Activated CD8-positive, alpha-beta memory T cell treated with anti-CD3 and anti-CD28 coated beads, Interleukin-2, amount 50 U/mL, for 1 hour (primary cell): ENCODE results near the gene PHF3.

Experiments used
- DNase-seq: peaks from one replicate; pipeline ENCODE4 v3.0.0-alpha.2; 2020; ENCODE audit errors: extremely low read depth

Gene PHF3

DNA sequence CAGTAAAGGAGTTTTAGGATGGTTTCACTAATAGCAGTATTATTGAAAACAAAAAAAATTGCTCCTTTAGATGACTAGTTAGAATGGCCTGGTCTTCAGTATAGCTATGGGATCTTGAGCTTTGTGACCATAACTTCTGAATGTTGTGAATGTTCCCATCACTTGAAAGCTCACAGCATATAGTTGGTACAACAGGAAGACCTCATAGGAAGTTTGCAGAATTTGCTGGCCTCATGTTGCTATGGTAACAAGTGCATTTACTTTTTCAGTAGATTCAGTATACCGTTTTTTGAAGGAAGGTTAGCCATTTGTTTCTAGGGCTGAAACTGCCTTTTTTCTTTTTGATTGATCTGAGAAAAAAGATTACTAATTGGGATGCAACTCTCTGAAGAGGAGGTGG lies 8.3 kb downstream of the PHF3 start:
- no peak for DNase-seq

DNA sequence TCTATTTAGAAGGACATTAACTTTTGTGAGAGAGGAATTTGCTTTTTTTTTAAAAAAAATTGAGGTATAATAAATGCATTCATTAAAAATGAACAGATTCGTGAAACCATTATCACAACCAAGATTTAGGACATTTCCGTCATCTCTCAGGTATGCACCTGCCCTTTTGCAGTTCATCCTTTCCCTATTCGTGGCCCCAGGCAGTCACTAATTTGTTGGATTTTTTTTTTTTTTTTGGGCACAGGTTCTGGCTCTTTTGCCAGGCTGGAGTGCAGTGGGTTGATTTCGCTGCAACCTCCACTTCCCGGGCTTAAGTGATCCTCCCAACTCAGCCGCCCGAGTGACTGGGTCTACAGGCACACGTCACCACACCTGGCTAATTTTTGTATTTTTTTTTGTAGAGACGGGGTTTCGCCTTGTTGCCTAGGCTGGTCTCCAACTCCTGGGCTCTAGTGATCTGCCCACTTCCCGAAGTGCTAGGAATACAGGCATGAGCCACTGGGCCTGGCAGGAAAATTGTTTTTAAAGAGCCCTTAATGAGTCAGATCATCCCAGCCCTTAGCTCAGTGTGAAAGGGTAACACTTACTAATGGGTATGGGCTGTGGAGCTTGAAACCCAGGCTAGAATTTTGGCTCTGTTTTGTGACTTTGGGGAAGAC lies 9.2 kb downstream of the PHF3 start:
- DNase-seq = no peak

DNA sequence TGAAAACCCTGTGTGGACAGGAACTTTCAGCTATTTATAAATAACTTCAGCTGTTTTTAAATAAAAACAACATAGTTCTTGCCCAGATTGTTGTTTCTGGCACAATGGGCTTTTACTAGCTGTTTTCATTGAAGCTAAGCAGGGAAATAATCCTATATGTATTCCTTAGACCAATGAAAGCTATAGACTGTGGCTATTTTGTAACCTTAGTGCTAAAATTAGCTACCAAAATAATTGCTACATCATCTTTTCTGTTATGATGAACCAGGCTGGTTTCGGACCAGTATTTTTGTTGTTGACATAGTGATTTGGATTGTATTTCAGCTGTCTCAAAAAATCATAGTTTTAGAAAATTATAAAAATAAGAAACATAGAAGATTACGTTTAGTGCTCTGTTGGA lies 13.7 kb downstream of the PHF3 start:
- DNase-seq = no peak

- DNase-seq = no peak
Observed at GRCh38 chr6:63649847-63650265, 14.3 kb downstream of the PHF3 start.

DNA sequence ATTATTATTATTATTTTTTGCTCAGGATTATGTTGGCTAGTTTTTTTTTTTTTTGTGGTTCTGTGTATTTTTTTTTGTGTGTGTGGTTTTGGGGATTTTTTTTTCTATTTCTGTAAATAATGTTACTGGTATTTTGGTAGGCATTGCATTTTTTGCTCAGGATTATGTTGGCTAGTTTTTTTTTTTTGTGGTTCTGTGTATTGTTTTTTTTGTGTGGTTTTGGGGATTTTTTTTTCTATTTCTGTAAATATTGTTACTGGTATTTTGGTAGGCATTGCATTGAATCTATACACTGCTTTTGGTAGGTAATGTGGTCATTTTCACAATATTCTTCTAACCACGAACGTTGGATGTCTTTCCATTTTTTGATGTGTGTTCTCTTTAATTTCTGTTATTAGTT lies 17.4 kb downstream of the PHF3 start:
- DNase-seq = no peak

DNA sequence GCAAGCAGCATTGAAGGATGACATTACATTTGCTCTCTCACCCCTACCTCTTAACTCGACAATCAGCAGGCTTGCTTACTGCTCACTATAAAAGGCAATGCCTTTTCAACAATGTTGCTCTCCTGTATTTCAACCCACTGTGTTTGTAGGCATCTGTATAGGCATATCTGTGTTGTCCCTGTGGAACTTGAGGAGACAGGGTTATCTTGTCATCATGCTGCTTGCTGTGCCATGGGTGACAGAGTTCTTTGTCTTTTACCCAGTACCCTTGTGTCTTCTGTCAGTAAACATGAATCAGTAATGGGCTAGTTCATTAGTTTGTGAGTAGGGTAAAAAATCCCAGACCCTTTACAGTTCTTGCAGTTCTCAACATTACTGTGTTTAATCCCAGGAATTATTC lies 25.2 kb downstream of the PHF3 start:
- DNase-seq = no peak

DNA sequence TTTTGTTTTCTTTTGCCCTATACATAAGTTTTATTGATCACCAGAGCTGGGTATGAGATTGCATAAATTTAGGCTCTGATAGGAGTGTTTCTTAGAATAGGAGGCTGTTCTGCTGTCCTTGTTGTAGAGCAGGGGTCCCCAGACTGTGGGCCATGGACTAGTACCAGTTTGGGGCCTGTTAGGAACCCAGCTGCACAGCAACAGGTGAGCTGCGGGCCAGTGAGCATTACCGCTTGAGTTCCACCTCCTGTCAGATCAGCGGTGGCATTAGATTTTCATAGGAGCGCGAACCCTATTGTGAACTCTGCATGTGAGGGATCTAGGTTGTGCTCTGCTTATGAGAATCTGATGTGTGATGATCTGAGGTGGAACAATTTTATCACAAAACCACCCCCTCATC lies 26.2 kb downstream of the PHF3 start:
- DNase-seq = no peak

DNA sequence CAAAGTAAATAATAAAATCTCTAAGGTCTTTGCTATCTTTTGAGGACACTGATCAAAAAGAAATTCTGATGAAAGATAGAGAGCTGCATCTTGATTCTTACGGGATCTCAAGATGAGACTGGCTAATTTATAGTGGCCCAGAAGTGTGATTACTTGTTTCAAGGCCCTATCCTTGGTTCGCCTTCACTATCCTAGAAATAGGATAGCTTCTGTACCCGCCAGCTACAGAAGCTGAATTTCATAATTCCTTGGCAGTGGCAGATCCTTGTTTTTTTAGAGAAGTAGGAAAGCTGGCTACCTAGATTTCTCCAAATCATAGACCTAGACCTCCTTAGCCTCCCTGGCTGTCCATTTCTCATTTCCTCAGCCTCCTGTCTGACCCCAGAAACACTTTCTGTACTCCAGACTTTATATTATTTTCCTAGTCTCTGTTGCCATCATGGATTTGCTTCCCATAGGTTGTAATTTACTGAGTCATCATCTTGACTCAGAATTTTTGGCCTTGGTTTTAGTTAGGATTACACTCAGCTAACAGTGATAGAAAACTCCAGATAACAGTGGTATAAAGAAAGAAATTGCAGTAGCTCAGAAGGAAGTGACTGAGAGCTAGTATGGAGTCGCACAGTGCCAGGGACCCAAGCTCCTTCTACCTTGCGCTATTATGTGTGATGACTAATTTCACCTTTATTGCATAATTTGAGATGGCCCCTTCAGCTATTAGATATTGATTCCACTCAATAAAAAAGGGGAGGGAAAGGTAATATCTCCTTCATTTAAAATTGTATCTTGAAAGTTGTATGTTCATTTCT lies 27.7 kb downstream of the PHF3 start:
- no peak for DNase-seq

- DNase-seq = no peak
Observed at GRCh38 chr6:63663956-63664281, 28.3 kb downstream of the PHF3 start.

GRCh38 chr6:63671098-63671754 lies 35.6 kb downstream of the PHF3 start:
- DNase-seq = no peak

DNA sequence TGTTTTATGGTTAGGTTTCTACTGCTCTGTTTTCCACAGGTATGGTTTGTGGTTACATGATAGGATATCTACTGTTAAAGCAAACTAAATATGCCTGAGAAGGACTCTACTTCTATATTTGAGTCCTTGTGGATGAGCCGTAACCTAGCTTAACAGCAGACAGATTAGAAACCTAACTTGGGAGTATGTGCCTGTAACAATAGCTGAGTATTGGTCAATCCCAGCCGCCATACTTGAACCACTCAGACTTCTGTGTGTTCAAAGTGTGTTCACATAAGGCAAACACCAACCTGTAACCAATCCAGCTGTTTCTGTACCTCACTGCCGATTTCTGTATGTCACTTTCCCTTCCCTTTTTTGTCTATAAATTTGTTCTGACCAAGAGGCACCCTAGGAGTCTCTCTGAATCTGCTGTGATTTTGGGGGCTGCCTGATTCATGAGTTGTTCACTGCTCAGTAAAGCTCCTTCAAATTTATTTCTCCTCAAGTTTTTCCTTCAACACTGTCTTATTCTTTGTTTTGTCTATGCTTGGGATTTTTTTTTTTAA lies 37.1 kb downstream of the PHF3 start:
- no peak for DNase-seq

GRCh38 chr6:63673692-63674091 lies 38.1 kb downstream of the PHF3 start:
- DNase-seq = no peak

DNA sequence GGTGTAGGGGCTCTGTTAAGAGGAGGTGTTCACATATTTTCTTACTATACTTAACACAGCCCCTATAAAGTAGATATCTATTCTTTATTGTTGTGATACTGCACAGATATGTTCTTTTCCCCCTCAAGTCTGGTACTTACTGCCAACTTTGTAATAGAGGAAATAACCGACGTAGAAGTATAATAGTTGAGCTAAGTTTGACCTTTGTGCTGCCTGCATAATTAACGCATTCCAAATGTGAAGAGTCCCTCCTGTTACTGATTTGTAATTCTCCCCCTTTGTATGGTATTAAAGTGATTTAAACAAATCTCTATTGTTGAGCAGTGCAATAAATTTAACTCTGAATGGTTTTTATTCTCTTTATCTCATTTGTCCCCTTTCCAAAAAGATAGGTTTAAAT lies 39.0 kb downstream of the PHF3 start:
- DNase-seq = no peak

- DNase-seq = no peak
Observed at GRCh38 chr6:63675138-63675537, 39.5 kb downstream of the PHF3 start.

- no peak for DNase-seq
Observed at GRCh38 chr6:63676412-63677114, 41.0 kb downstream of the PHF3 start.

DNA sequence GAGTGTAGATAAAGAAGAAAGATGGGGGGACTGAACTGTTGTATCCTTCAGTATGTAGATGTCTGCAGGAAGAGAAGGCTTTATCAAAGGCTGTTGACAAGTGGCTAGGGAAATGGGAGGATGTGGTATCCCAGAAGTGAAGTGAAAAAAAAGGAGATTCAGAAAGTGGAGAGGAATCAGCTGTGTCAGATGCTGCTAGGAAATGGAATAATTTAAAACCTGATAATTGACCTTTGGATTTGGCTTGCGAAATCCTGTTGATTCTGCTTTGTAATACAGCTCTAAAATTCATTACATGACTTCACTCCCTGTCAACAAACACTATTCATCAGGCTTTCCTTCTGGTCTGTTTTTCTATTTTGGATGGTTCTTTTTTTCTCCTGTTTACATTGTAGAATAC lies 41.7 kb downstream of the PHF3 start:
- no peak for DNase-seq

- DNase-seq = no peak
Observed at GRCh38 chr6:63683071-63683603, 47.5 kb downstream of the PHF3 start.

DNA sequence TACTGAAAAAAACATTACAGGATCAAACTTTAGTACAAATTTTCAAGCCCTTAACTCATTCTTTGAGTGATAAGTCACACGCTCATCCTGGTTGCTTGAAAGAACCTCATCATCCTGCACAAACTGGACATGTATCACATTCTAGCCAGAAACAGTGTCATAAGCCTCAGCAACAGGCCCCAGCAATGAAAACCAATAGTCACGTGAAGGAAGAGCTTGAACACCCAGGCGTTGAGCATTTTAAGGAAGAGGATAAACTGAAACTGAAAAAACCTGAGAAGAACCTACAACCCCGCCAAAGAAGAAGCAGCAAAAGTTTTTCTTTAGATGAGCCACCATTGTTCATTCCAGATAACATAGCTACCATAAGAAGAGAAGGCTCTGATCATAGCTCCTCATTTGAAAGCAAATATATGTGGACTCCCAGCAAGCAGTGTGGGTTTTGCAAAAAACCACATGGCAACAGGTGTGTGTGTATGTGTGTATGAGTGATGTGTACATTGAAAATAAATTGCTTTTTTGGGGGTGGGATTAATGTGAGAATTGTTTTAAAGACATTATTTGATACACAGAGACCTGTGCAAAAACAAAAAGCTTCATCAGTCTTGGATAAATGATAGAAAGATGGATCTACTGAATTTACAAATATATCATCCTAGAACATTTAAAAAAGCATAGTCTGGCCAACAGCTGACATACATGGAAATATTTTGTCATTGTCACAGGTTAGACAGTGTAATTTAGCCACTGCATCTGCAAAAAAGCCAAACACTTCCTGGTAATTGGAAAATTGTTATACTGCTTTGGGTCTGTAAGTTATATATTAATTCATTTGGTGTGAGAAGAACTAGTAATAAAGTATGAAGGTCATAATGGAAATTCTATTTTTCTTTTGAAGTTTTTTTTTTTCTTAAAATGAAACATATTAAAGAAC lies 50.1 kb downstream of the PHF3 start:
- DNase-seq = no peak

GRCh38 chr6:63689421-63689820 lies 53.8 kb downstream of the PHF3 start:
- no peak for DNase-seq

DNA sequence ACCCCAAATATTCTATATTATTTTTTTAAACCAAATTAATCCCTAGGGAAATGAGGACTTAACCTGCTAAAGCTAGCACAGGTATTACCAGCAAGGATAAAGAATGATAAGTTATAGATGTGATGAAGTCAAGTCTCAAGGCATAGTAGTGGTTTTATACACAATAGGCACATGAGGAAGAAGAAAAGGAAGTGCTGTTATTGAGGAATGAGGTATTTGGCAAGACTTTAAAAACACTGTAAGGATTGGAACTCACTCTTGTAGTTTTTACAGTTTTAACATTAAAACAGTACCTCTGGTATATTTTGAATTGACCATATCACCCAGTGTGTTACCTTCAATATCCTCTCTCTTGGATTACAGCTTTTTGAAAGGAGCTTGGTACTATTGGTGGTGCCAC lies 54.6 kb downstream of the PHF3 start:
- DNase-seq = no peak

- no peak for DNase-seq
Observed at GRCh38 chr6:63705707-63706106, 70.1 kb downstream of the PHF3 start.
